ENCODE data around the gene DAAM2. TPM values are rescaled to one million over a fixed set of nuclear protein-coding genes. Genes with fewer than 3 reads are reported as not detected.

DAAM2 gene
- total and polyA plus RNA-seq, 4 experiments from 2014 or later = not detected

GRCh38 chr6:39879535-39879934, 87.4 kb downstream of the DAAM2 start:
- H3K36me3 Mint-ChIP-seq = no peaks in the 10 kb centered on the region
- no peak overlapping the region for H3K4me3 Mint-ChIP-seq
- Histone ChIP-seq H3K9me3 (ENCODE audit: control insufficient read depth in 1 of 2, low read length in 2 of 2) (no peaks in the 10 kb centered on the region), H3K27ac (ENCODE audit: low read depth, low read length) (no peak overlapping the region), H3K27me3 (ENCODE audit: insufficient read depth, low read length) (no peaks in the 10 kb centered on the region), H3K36me3 (ENCODE audit: insufficient read depth, low read length) (no peaks in the 10 kb centered on the region), H3K4me3 (ENCODE audit: low read length in 2 of 2) (no peak overlapping the region), H3K4me1 (ENCODE audit: insufficient read depth, low read length) (no peaks in the 10 kb centered on the region)
- intact Hi-C loops (cut with micrococcal nuclease) = no loop called here
- H3K27ac Mint-ChIP-seq = no peak overlapping the region
- CTCF ChIA-PET (ENCODE audit: partially characterized antibody) = interaction anchor here (1.4 kb wide), 1 partner anchor 14 kb away, joined by 5 read pairs; no protein-coding TSS in a partner anchor
- H3K4me1 Mint-ChIP-seq = no peaks in the 10 kb centered on the region
- H3K27me3 Mint-ChIP-seq = peaks cover 3 to 4% of the 10 kb centered on the region in 2 donors
- POLR2A ChIA-PET (ENCODE audit: partially characterized antibody) = no interaction called here
- H3K9me3 Mint-ChIP-seq = peaks cover 0 to 5% (median 0%) of the 10 kb centered on the region in 8 donors
- no peak for DNase-seq

GRCh38 chr6:39880594-39880993, 88.4 kb downstream of the DAAM2 start:
- H3K4me1 ChIP-seq (ENCODE audit: insufficient read depth, low read length) = no peaks in the 10 kb centered on the region
- DNase-seq = no peak
- H3K4me1 Mint-ChIP-seq = no peaks in the 10 kb centered on the region
- ChIA-PET CTCF (ENCODE audit: partially characterized antibody) (interaction anchor here (1.4 kb wide), 1 partner anchor 15 kb away, joined by 4 read pairs; no protein-coding TSS in a partner anchor), POLR2A (ENCODE audit: partially characterized antibody) (no interaction called here)
- H3K36me3 Mint-ChIP-seq = no peaks in the 10 kb centered on the region
- peaks cover 0 to 5% (median 0%) of the 10 kb centered on the region in 8 donors for H3K9me3 Mint-ChIP-seq
- peaks cover 2 to 4% of the 10 kb centered on the region in 2 donors for H3K27me3 Mint-ChIP-seq
- no peaks in the 10 kb centered on the region for H3K36me3 ChIP-seq (ENCODE audit: insufficient read depth, low read length)
- no peaks in the 10 kb centered on the region for H3K9me3 ChIP-seq (ENCODE audit: control insufficient read depth in 1 of 2, low read length in 2 of 2)
- H3K4me3 Mint-ChIP-seq = no peak overlapping the region
- intact Hi-C loops (cut with micrococcal nuclease) = no loop called here
- no peaks in the 10 kb centered on the region for H3K27me3 ChIP-seq (ENCODE audit: insufficient read depth, low read length)
- no peak overlapping the region for H3K4me3 ChIP-seq (ENCODE audit: low read length in 2 of 2)
- H3K27ac Mint-ChIP-seq = no peak overlapping the region
- no peak overlapping the region for H3K27ac ChIP-seq (ENCODE audit: low read depth, low read length)

GRCh38 chr6:39881851-39882530, 89.8 kb downstream of the DAAM2 start:
- Histone ChIP-seq H3K4me3 (ENCODE audit: low read length in 2 of 2) (no peak overlapping the region), H3K9me3 (ENCODE audit: control insufficient read depth in 1 of 2, low read length in 2 of 2) (no peaks in the 10 kb centered on the region), H3K27ac (ENCODE audit: low read depth, low read length) (no peak overlapping the region), H3K4me1 (ENCODE audit: insufficient read depth, low read length) (no peaks in the 10 kb centered on the region), H3K27me3 (ENCODE audit: insufficient read depth, low read length) (no peaks in the 10 kb centered on the region), H3K36me3 (ENCODE audit: insufficient read depth, low read length) (no peaks in the 10 kb centered on the region)
- H3K9me3 Mint-ChIP-seq = peaks cover 0 to 5% (median 0%) of the 10 kb centered on the region in 8 donors
- no peak overlapping the region for H3K27ac Mint-ChIP-seq
- peaks cover 2 to 4% of the 10 kb centered on the region in 2 donors for H3K27me3 Mint-ChIP-seq
- DNase-seq = no peak
- no peaks in the 10 kb centered on the region for H3K36me3 Mint-ChIP-seq
- no peak overlapping the region for H3K4me3 Mint-ChIP-seq
- intact Hi-C loops (cut with micrococcal nuclease) = no loop called here
- H3K4me1 Mint-ChIP-seq = no peaks in the 10 kb centered on the region
- ChIA-PET POLR2A (ENCODE audit: partially characterized antibody) (no interaction called here), CTCF (ENCODE audit: partially characterized antibody) (no interaction called here)

- Mint-ChIP-seq H3K9me3 (peaks cover 0 to 1% (median 0%) of the 10 kb centered on the region in 8 donors), H3K27me3 (peaks cover 2 to 3% of the 10 kb centered on the region in 2 donors), H3K4me3 (no peak overlapping the region), H3K4me1 (no peaks in the 10 kb centered on the region), H3K27ac (no peak overlapping the region), H3K36me3 (no peaks in the 10 kb centered on the region)
- H3K9me3 ChIP-seq (ENCODE audit: control insufficient read depth in 1 of 2, low read length in 2 of 2) = no peaks in the 10 kb centered on the region
- no peak overlapping the region for H3K27ac ChIP-seq (ENCODE audit: low read depth, low read length)
- POLR2A ChIA-PET (ENCODE audit: partially characterized antibody) = no interaction called here
- no peaks in the 10 kb centered on the region for H3K27me3 ChIP-seq (ENCODE audit: insufficient read depth, low read length)
- DNase-seq = no peak
- CTCF ChIA-PET (ENCODE audit: partially characterized antibody) = interaction anchor here (0.9 kb wide), 1 partner anchor 17 kb away, joined by 3 read pairs; no protein-coding TSS in a partner anchor
- no peaks in the 10 kb centered on the region for H3K4me1 ChIP-seq (ENCODE audit: insufficient read depth, low read length)
- intact Hi-C loops (cut with micrococcal nuclease) = no loop called here
- H3K4me3 ChIP-seq (ENCODE audit: low read length in 2 of 2) = no peak overlapping the region
- no peaks in the 10 kb centered on the region for H3K36me3 ChIP-seq (ENCODE audit: insufficient read depth, low read length)
Observed at GRCh38 chr6:39882531-39882899, 90.3 kb downstream of the DAAM2 start.

- CTCF ChIA-PET (ENCODE audit: partially characterized antibody) = no interaction called here
- Histone ChIP-seq H3K36me3 (ENCODE audit: insufficient read depth, low read length) (no peaks in the 10 kb centered on the region), H3K27me3 (ENCODE audit: insufficient read depth, low read length) (no peaks in the 10 kb centered on the region), H3K27ac (ENCODE audit: low read depth, low read length) (no peak overlapping the region), H3K4me3 (ENCODE audit: low read length in 2 of 2) (no peak overlapping the region), H3K4me1 (ENCODE audit: insufficient read depth, low read length) (no peaks in the 10 kb centered on the region), H3K9me3 (ENCODE audit: control insufficient read depth in 1 of 2, low read length in 2 of 2) (no peaks in the 10 kb centered on the region)
- no peak overlapping the region for H3K4me3 Mint-ChIP-seq
- H3K27ac Mint-ChIP-seq = no peak overlapping the region
- no peaks in the 10 kb centered on the region for H3K4me1 Mint-ChIP-seq
- no peaks in the 10 kb centered on the region for H3K36me3 Mint-ChIP-seq
- intact Hi-C loops (cut with micrococcal nuclease) = no loop called here
- DNase-seq = no peak
- H3K9me3 Mint-ChIP-seq = no peaks in the 10 kb centered on the region
- peaks cover 2 to 5% of the 10 kb centered on the region in 2 donors for H3K27me3 Mint-ChIP-seq
- POLR2A ChIA-PET (ENCODE audit: partially characterized antibody) = no interaction called here
Observed at GRCh38 chr6:39884696-39885095, 92.5 kb downstream of the DAAM2 start.

GRCh38 chr6:39885691-39886090, 93.5 kb downstream of the DAAM2 start:
- H3K27ac Mint-ChIP-seq = no peak overlapping the region
- CTCF ChIA-PET (ENCODE audit: partially characterized antibody) = no interaction called here
- no peaks in the 10 kb centered on the region for H3K9me3 Mint-ChIP-seq

GRCh38 chr6:39886871-39887270, 94.7 kb downstream of the DAAM2 start:
- H3K27me3 Mint-ChIP-seq = peaks cover 4 to 5% of the 10 kb centered on the region in 2 donors
- H3K9me3 Mint-ChIP-seq = no peaks in the 10 kb centered on the region
- H3K27ac ChIP-seq (ENCODE audit: low read depth, low read length) = no peak overlapping the region
- DNase-seq = no peak
- H3K4me1 Mint-ChIP-seq = no peaks in the 10 kb centered on the region
- CTCF ChIA-PET (ENCODE audit: partially characterized antibody) = no interaction called here
- intact Hi-C loops (cut with micrococcal nuclease) = no loop called here
- H3K9me3 ChIP-seq (ENCODE audit: control insufficient read depth in 1 of 2, low read length in 2 of 2) = no peaks in the 10 kb centered on the region
- no peaks in the 10 kb centered on the region for H3K36me3 ChIP-seq (ENCODE audit: insufficient read depth, low read length)
- H3K4me3 Mint-ChIP-seq = no peak overlapping the region
- no peaks in the 10 kb centered on the region for H3K27me3 ChIP-seq (ENCODE audit: insufficient read depth, low read length)
- H3K36me3 Mint-ChIP-seq = no peaks in the 10 kb centered on the region
- no peak overlapping the region for H3K4me3 ChIP-seq (ENCODE audit: low read length in 2 of 2)
- POLR2A ChIA-PET (ENCODE audit: partially characterized antibody) = no interaction called here
- no peak overlapping the region for H3K27ac Mint-ChIP-seq
- no peaks in the 10 kb centered on the region for H3K4me1 ChIP-seq (ENCODE audit: insufficient read depth, low read length)

More at GRCh38 chr6:39885691-39886090, 93.5 kb downstream of the DAAM2 start:
- no peak overlapping the region for H3K4me3 Mint-ChIP-seq
- POLR2A ChIA-PET (ENCODE audit: partially characterized antibody) = no interaction called here
- Histone ChIP-seq H3K27ac (ENCODE audit: low read depth, low read length) (no peak overlapping the region), H3K36me3 (ENCODE audit: insufficient read depth, low read length) (no peaks in the 10 kb centered on the region), H3K27me3 (ENCODE audit: insufficient read depth, low read length) (no peaks in the 10 kb centered on the region), H3K4me1 (ENCODE audit: insufficient read depth, low read length) (no peaks in the 10 kb centered on the region), H3K9me3 (ENCODE audit: control insufficient read depth in 1 of 2, low read length in 2 of 2) (no peaks in the 10 kb centered on the region), H3K4me3 (ENCODE audit: low read length in 2 of 2) (no peak overlapping the region)
- H3K36me3 Mint-ChIP-seq = no peaks in the 10 kb centered on the region
- intact Hi-C loops (cut with micrococcal nuclease) = no loop called here
- peaks cover 2 to 5% of the 10 kb centered on the region in 2 donors for H3K27me3 Mint-ChIP-seq
- H3K4me1 Mint-ChIP-seq = no peaks in the 10 kb centered on the region
- DNase-seq = no peak

Data from CD4-positive, alpha-beta memory T cell (primary cell).